IMR-90 (cell line): ENCODE measurements around the gene QRFP. TPM values are rescaled to one million over a fixed set of nuclear protein-coding genes. Genes with fewer than 3 reads are reported as not detected.

ENCODE experiments used
- ATAC-seq: fragments of 200-7000 bp; cut with Tn5 transposase; 2 replicates; pipeline ENCODE4 v1.9.1; 2020; ENCODE audit warnings: low read depth, mild to moderate bottlenecking, moderate library complexity
- BruUV-seq: library from RNA; stranded (reverse); fragments of 400-500 nt; replicated peaks from 2 replicates; lab custom pipeline; 2021; lab: Mats Ljungman, UMichigan
- CTCF ChIA-PET: fragments of 300-600 bp; formaldehyde crosslinking; extraction: SDS; loops from one replicate; lab custom pipeline; 2021; ENCODE audit warnings: antibody characterized with exemption; lab: Yijun Ruan, JAX
- POLR2A ChIA-PET: fragments of 300-600 bp; sonication (Branson Sonifier 250); formaldehyde crosslinking; loops from one replicate; lab custom pipeline; 2022; ENCODE audit warnings: antibody characterized with exemption; ENCODE audit not compliant: unreplicated experiment; lab: Charles Lee
- DNase-seq: peaks from one replicate; pipeline ENCODE4 v3.0.0; 2013
- H2AFZ ChIP-seq: replicated peaks from 2 replicates; pipeline ENCODE3; 2013; ENCODE audit warnings: low read length, mild to moderate bottlenecking; ENCODE audit not compliant: poor library complexity
- H2AK5ac ChIP-seq: 2 replicates; pipeline ENCODE4 v1.6.1; 2013; ENCODE audit warnings: low read depth, low read length, inconsistent platforms
- H2AK9ac ChIP-seq: replicated peaks from 2 replicates; pipeline ENCODE3; 2013; ENCODE audit warnings: mild to moderate bottlenecking, low read depth, low read length, moderate library complexity; ENCODE audit not compliant: poor library complexity
- H2BK120ac ChIP-seq: 2 replicates; pipeline ENCODE4 v1.6.1; 2013; ENCODE audit warnings: low read depth, low read length, inconsistent platforms
- H2BK15ac ChIP-seq: 3 replicates; pipeline ENCODE4 v1.6.1; 2013; ENCODE audit warnings: low read depth, low read length, inconsistent platforms
- H2BK20ac ChIP-seq: 2 replicates; pipeline ENCODE4 v1.6.1; 2013; ENCODE audit warnings: low read depth, mild to moderate bottlenecking, inconsistent platforms, low read length, moderate library complexity
- H2BK5ac ChIP-seq: 2 replicates; pipeline ENCODE4 v1.6.1; 2013; ENCODE audit warnings: mild to moderate bottlenecking, low read depth, low read length, inconsistent platforms; ENCODE audit not compliant: poor library complexity, severe bottlenecking
- H3K14ac ChIP-seq: replicated peaks from 2 replicates; pipeline ENCODE4 v1.6.1; 2013; ENCODE audit warnings: low read depth, low read length, inconsistent platforms
- H3K18ac ChIP-seq: 2 replicates; pipeline ENCODE4 v1.6.1; 2013; ENCODE audit warnings: low read depth, low read length, control low read depth
- H3K23ac ChIP-seq: 2 replicates; pipeline ENCODE4 v1.6.1; 2013; ENCODE audit warnings: low read depth, low read length, inconsistent platforms
- H3K27ac ChIP-seq: 2 replicates; pipeline ENCODE4 v1.5.1; 2013; ENCODE audit warnings: mild to moderate bottlenecking, control low read depth, low read length; ENCODE audit not compliant: insufficient read depth
- H3K27me3 ChIP-seq: 2 replicates; pipeline ENCODE4 v1.6.1; 2013; ENCODE audit warnings: low read length; ENCODE audit not compliant: control insufficient read depth, insufficient read depth
- H3K36me3 ChIP-seq: 2 replicates; pipeline ENCODE4 v1.6.1; 2013; ENCODE audit warnings: low read length, mixed read lengths; ENCODE audit not compliant: control insufficient read depth, insufficient read depth
- H3K4ac ChIP-seq: 2 replicates; pipeline ENCODE4 v1.6.1; 2013; ENCODE audit warnings: low read depth, low read length, inconsistent platforms
- H3K4me1 ChIP-seq: 2 replicates; pipeline ENCODE4 v1.6.1; 2013; ENCODE audit warnings: low read length, mixed read lengths; ENCODE audit not compliant: control insufficient read depth, insufficient read depth
- H3K4me2 ChIP-seq: 2 replicates; pipeline ENCODE4 v1.6.1; 2013; ENCODE audit warnings: low read depth, mild to moderate bottlenecking, control low read depth, low read length, moderate library complexity
- H3K4me3 ChIP-seq: 2 replicates; pipeline ENCODE4 v1.5.1; 2013; ENCODE audit warnings: low read depth, mild to moderate bottlenecking, control low read depth, low read length, moderate library complexity; ENCODE audit not compliant: insufficient read depth
- H3K56ac ChIP-seq: 2 replicates; pipeline ENCODE4 v1.6.1; 2013; ENCODE audit warnings: low read length, inconsistent platforms; ENCODE audit not compliant: insufficient read depth; ENCODE audit errors: extremely low read depth
- H3K79me1 ChIP-seq, 2 experiments: 2 replicates each; pipeline ENCODE4 v1.6.1; 2013; ENCODE audit warnings: low read length in 2 of 2, inconsistent platforms in 1 of 2, low read depth in 1 of 2
- H3K9ac ChIP-seq: 2 replicates; pipeline ENCODE4 v1.6.1; 2013; ENCODE audit warnings: low read depth, low read length, control low read depth
- H3K9me1 ChIP-seq: 2 replicates; pipeline ENCODE4 v1.6.1; 2013; ENCODE audit warnings: low read length, inconsistent platforms; ENCODE audit not compliant: insufficient read depth
- H3K9me3 ChIP-seq: 2 replicates; pipeline ENCODE4 v1.6.1; 2013; ENCODE audit warnings: low read length; ENCODE audit not compliant: control insufficient read depth, insufficient read depth
- H4K20me1 ChIP-seq: 2 replicates; pipeline ENCODE4 v1.6.1; 2013; ENCODE audit warnings: low read length, inconsistent platforms; ENCODE audit not compliant: insufficient read depth
- H4K5ac ChIP-seq: 2 replicates; pipeline ENCODE4 v1.6.1; 2013; ENCODE audit warnings: mild to moderate bottlenecking, low read depth, low read length, control low read depth
- H4K8ac ChIP-seq, 2 experiments: 2 replicates each; pipeline ENCODE4 v1.6.1; 2013; ENCODE audit warnings: low read depth in 2 of 2, low read length in 2 of 2, control low read depth in 1 of 2, inconsistent platforms in 1 of 2
- H4K91ac ChIP-seq: 2 replicates; pipeline ENCODE4 v1.6.1; 2013; ENCODE audit warnings: low read depth, low read length, inconsistent platforms; ENCODE audit not compliant: insufficient read depth
- CTCF ChIP-seq: conservative IDR thresholded peaks from 2 replicates; pipeline ENCODE4 v1.5.1; 2012; ENCODE audit warnings: mild to moderate bottlenecking, low read depth, low read length, improper control_type of control experiment
- ELK1 ChIP-seq: fragments of 150-350 bp; IDR thresholded peaks from 2 replicates; pipeline ENCODE4 v1.6.1; 2016; ENCODE audit warnings: low read depth, mild to moderate bottlenecking, low read length, moderate library complexity, borderline replicate concordance
- MAFK ChIP-seq: IDR thresholded peaks from 2 replicates; pipeline ENCODE4 v1.6.1; 2012; ENCODE audit warnings: low read depth, low read length, improper control_type of control experiment
- NFE2L2 ChIP-seq: fragments of 150-350 bp; IDR thresholded peaks from 2 replicates; pipeline ENCODE4 v1.6.1; 2016; ENCODE audit warnings: low read depth, mild to moderate bottlenecking, low read length
- WGBS, 2 experiments: methylation state at CpG; one replicate each; pipeline versions ENCODE4 v1.1.5 to v1.1.7; 2013; ENCODE audit warnings: missing lambda C conversion rate in 2 of 2; ENCODE audit not compliant: insufficient read length in 1 of 2; ENCODE audit errors: extremely low coverage in 2 of 2; 5-methylcytosine and 5-hydroxymethylcytosine counted together
- dilution Hi-C: fragments of 300-500 bp; cut with HindIII; formaldehyde crosslinking; loops from one replicate; pipeline ENCODE4 v1.14.3; 2018; ENCODE audit warnings: low sequenced_read_pairs; ENCODE audit not compliant: unreplicated experiment
- in situ Hi-C: fragments of 300-500 bp; cut with MboI; formaldehyde crosslinking; loops from 3 replicates; pipeline ENCODE4 v1.14.3; 2019; ENCODE audit warnings: low sequenced_read_pairs, inconsistent platforms, mixed read lengths
- intact Hi-C: fragments of 100-400 bp; cut with micrococcal nuclease; formaldehyde crosslinking; loops from 2 replicates; pipeline ENCODE4 v1.10.0; 2022
- polyA plus RNA-seq, 3 experiments: library from polyadenylated mRNA; depleted of rRNA; stranded (reverse); fragments of >200 nt; gene quantifications; 2 replicates each; pipeline ENCODE4 v1.2.3, GENCODE V29; 2012; ENCODE audit warnings: low replicate concordance in 1 of 3
- total RNA-seq: library from RNA; depleted of rRNA; stranded (reverse); fragments of >200 nt; gene quantifications from 2 replicates; pipeline ENCODE4 v1.2.3, GENCODE V29; 2012

The QRFP gene
- total and polyA plus RNA-seq, 2 of the 4 experiments (the other 2 are of a cell fraction), result not detected

- H2AFZ ChIP-seq, result no peak overlapping the region
- dilution Hi-C loops (no loop called here), in situ Hi-C loops (no loop called here), intact Hi-C loops (no loop called here)
- no peak overlapping the region for H2BK5ac ChIP-seq
- H3K27me3 ChIP-seq, result peaks cover 2% of the 10 kb centered on the region; the same call in 1 of the 2 replicates
- no peak overlapping the region for H2AK5ac ChIP-seq
- no peak overlapping the region for H3K4me3 ChIP-seq
- no peak overlapping the region for H3K56ac ChIP-seq
- H3K18ac ChIP-seq, result no peak overlapping the region
- H3K79me1 ChIP-seq, result peaks cover 0 to 8% of the 10 kb centered on the region in 2 experiments; a peak in 2 of 4 replicates
- H3K4me1 ChIP-seq, result no peaks in the 10 kb centered on the region
- no peak for TF ChIP-seq NFE2L2
- TF ChIP-seq ELK1, result no peak
- no peak for TF ChIP-seq MAFK
- TF ChIP-seq CTCF, result no peak
- 79% methylated on average over 8 of the region's 24 CpGs; no CpG with 5 or more reads in 1 of the 2 experiments for WGBS, 2 experiments
- H4K91ac ChIP-seq, result no peak overlapping the region
- no peak overlapping the region for H2BK20ac ChIP-seq
- no peaks in the 10 kb centered on the region for H3K9me3 ChIP-seq
- H3K27ac ChIP-seq, result no peak overlapping the region
- no peak overlapping the region for H4K8ac ChIP-seq
- no peak overlapping the region for H4K5ac ChIP-seq
- ATAC-seq (peak; percentile 22), DNase-seq (no peak)
- H3K9ac ChIP-seq, result no peak overlapping the region
- H2BK15ac ChIP-seq, result no peak overlapping the region
- H3K4me2 ChIP-seq, result no peak overlapping the region
- BruUV-seq, result no TSS peak
- H4K20me1 ChIP-seq, result peaks cover 13% of the 10 kb centered on the region
- H3K36me3 ChIP-seq, result peaks cover 32% of the 10 kb centered on the region
- ChIA-PET CTCF (no interaction called here), POLR2A (no interaction called here)
- no peaks in the 10 kb centered on the region for H3K9me1 ChIP-seq
- H3K23ac ChIP-seq, result no peak overlapping the region
- H2BK120ac ChIP-seq, result no peak overlapping the region
- no peak overlapping the region for H3K14ac ChIP-seq
- H3K4ac ChIP-seq, result no peak overlapping the region
- H2AK9ac ChIP-seq, result no peak overlapping the region
Observed at GRCh38 chr9:130895481-130896232, 955 bp downstream of the QRFP start.
